ENCODE measurements around the gene SETDB2. TPM values are rescaled to one million over a fixed set of nuclear protein-coding genes. Genes with fewer than 3 reads are reported as not detected.
A peak's percentile ranks its signal among the peaks of the same experiment; 100 is the strongest.

SETDB2 gene
- polyA plus RNA-seq, 3 donors, result 4.8 to 6.8 (median 6.4) TPM

DNA sequence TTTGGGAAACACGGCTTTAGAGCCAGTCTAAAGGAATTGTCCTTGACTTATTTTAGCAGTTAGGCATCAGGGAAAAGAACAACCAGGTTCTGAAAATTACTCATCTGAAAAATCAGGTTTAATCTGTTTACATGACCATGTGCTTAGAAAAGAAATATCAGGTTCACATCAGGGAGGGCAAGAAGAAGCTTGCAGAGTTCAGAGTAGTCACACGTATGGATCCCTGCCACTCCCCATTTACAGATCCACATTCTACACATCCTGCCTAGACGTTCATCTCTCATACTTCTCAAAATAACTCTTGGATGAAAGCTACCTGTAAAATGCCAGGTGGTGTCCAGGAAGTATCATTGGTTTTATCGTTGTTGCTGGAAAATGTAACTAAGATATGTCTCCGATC lies 37.7 kb downstream of the SETDB2 start:
- Histone ChIP-seq H3K27me3 (ENCODE audit: control insufficient read depth in 2 of 2, insufficient read depth in 2 of 2, low read length in 2 of 2) (no peaks in the 10 kb centered on the region), H3K4me2 (replicated peaks; ENCODE audit: extremely low read depth, low read length, poor library complexity, severe bottlenecking) (no peak overlapping the region), H3K4me3 (replicated peaks in 1 of 3; ENCODE audit: low read depth in 2 of 3, low read length in 3 of 3) (no peak overlapping the region), H3K9me3 (replicated peaks in 1 of 2; ENCODE audit: control insufficient read depth in 1 of 2, insufficient read depth in 1 of 2, low read length in 2 of 2) (no peaks in the 10 kb centered on the region), H3K9ac (ENCODE audit: insufficient read depth, low read length, poor library complexity, severe bottlenecking) (no peak overlapping the region), H2AFZ (ENCODE audit: insufficient read depth, low read depth, low read length, poor library complexity, severe bottlenecking) (no peak overlapping the region), H3K27ac (ENCODE audit: low read depth in 1 of 2, low read length in 2 of 2) (no peak overlapping the region), H4K20me1 (ENCODE audit: insufficient read depth, low read length) (no peaks in the 10 kb centered on the region), H3K36me3 (replicated peaks in 1 of 2; ENCODE audit: control insufficient read depth in 1 of 2, insufficient read depth in 2 of 2, low read length in 2 of 2) (peaks cover 78 to 94% of the 10 kb centered on the region in 2 donors), H3K79me2 (ENCODE audit: insufficient read depth, low read length) (no peaks in the 10 kb centered on the region), H3K4me1 (ENCODE audit: control insufficient read depth in 1 of 2, insufficient read depth in 2 of 2, low read length in 2 of 2) (no peaks in the 10 kb centered on the region)
- Mint-ChIP-seq H3K4me3 (no peak overlapping the region), H3K27me3 (ENCODE audit: low read depth in 3 of 3) (no peaks in the 10 kb centered on the region), H3K9me3 (no peaks in the 10 kb centered on the region), H3K36me3 (peaks cover 75 to 81% of the 10 kb centered on the region in 2 donors), H3K27ac (peak overlapping the region in 1 of 7 donors; percentile 48), H3K4me1 (no peaks in the 10 kb centered on the region)
- intact Hi-C loops (cut with micrococcal nuclease), result no loop called here
- DNase-seq, result no peak
- WGBS (ENCODE audit: insufficient coverage), result no CpG with 5 or more reads among the region's 5 CpGs
- TF ChIP-seq, protein P1, sequence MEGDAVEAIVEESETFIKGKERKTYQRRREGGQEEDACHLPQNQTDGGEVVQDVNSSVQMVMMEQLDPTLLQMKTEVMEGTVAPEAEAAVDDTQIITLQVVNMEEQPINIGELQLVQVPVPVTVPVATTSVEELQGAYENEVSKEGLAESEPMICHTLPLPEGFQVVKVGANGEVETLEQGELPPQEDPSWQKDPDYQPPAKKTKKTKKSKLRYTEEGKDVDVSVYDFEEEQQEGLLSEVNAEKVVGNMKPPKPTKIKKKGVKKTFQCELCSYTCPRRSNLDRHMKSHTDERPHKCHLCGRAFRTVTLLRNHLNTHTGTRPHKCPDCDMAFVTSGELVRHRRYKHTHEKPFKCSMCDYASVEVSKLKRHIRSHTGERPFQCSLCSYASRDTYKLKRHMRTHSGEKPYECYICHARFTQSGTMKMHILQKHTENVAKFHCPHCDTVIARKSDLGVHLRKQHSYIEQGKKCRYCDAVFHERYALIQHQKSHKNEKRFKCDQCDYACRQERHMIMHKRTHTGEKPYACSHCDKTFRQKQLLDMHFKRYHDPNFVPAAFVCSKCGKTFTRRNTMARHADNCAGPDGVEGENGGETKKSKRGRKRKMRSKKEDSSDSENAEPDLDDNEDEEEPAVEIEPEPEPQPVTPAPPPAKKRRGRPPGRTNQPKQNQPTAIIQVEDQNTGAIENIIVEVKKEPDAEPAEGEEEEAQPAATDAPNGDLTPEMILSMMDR (IDR thresholded peaks at IDR 0.05), result no peak

DNA sequence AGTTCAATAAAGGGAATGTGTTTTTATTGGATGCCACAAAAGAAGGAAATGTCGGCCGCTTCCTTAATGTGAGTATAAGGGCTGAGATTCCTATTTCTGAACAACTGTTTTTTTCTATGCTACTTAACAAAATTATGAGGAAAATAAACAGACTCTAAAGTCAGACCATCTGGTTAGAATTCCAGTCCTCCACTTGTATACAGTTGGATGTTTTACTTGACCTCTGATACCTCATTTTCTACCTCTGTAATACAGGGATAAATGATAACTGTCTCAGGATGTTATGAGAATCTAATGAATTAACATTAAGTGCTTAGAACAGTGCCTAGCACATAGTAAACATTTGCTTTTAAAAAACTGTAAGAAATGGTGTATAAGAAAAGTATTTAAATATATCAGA lies 44.5 kb downstream of the SETDB2 start:
- DNase-seq, result no peak
- H3K27ac ChIP-seq (ENCODE audit: low read depth in 1 of 2, low read length in 2 of 2), result no peak overlapping the region
- no peaks in the 10 kb centered on the region for H3K4me1 ChIP-seq (ENCODE audit: control insufficient read depth in 1 of 2, insufficient read depth in 2 of 2, low read length in 2 of 2)
- H3K9me3 Mint-ChIP-seq, result no peaks in the 10 kb centered on the region
- TF ChIP-seq, protein P1 (IDR thresholded peaks at IDR 0.05), result no peak
- H3K27ac Mint-ChIP-seq, result no peak overlapping the region
- peaks cover 53 to 56% of the 10 kb centered on the region in 2 donors for H3K36me3 Mint-ChIP-seq
- H3K9ac ChIP-seq (ENCODE audit: insufficient read depth, low read length, poor library complexity, severe bottlenecking), result no peak overlapping the region
- no peak overlapping the region for H3K4me2 ChIP-seq (replicated peaks; ENCODE audit: extremely low read depth, low read length, poor library complexity, severe bottlenecking)
- no peaks in the 10 kb centered on the region for H4K20me1 ChIP-seq (ENCODE audit: insufficient read depth, low read length)
- peaks cover 55 to 65% of the 10 kb centered on the region in 2 donors for H3K36me3 ChIP-seq (replicated peaks in 1 of 2; ENCODE audit: control insufficient read depth in 1 of 2, insufficient read depth in 2 of 2, low read length in 2 of 2)
- H3K27me3 Mint-ChIP-seq (ENCODE audit: low read depth in 3 of 3), result peaks cover 0 to 2% (median 0%) of the 10 kb centered on the region in 3 donors
- intact Hi-C loops (cut with micrococcal nuclease), result no loop called here
- no peaks in the 10 kb centered on the region for H3K79me2 ChIP-seq (ENCODE audit: insufficient read depth, low read length)
- H3K9me3 ChIP-seq (replicated peaks in 1 of 2; ENCODE audit: control insufficient read depth in 1 of 2, insufficient read depth in 1 of 2, low read length in 2 of 2), result no peaks in the 10 kb centered on the region
- H3K4me3 Mint-ChIP-seq, result no peak overlapping the region
- H3K27me3 ChIP-seq (ENCODE audit: control insufficient read depth in 2 of 2, insufficient read depth in 2 of 2, low read length in 2 of 2), result no peaks in the 10 kb centered on the region
- H2AFZ ChIP-seq (ENCODE audit: insufficient read depth, low read depth, low read length, poor library complexity, severe bottlenecking), result no peak overlapping the region
- H3K4me3 ChIP-seq (replicated peaks in 1 of 3; ENCODE audit: low read depth in 2 of 3, low read length in 3 of 3), result no peak overlapping the region
- WGBS (ENCODE audit: insufficient coverage), result no CpG with 5 or more reads among the region's 2 CpGs
- H3K4me1 Mint-ChIP-seq, result no peaks in the 10 kb centered on the region

All from CD14-positive monocyte (primary cell).